ENCODE results near the gene RHBDL3. TPM values are rescaled to one million over a fixed set of nuclear protein-coding genes. Genes with fewer than 3 reads are reported as not detected.

Gene RHBDL3
- total and polyA plus RNA-seq, 10 of the 15 experiments (the other 5 are each of a cell fraction or from before 2014, with no cell fraction given) = 0.04 to 0.24 (median 0.04) TPM; not detected in 5

DNA sequence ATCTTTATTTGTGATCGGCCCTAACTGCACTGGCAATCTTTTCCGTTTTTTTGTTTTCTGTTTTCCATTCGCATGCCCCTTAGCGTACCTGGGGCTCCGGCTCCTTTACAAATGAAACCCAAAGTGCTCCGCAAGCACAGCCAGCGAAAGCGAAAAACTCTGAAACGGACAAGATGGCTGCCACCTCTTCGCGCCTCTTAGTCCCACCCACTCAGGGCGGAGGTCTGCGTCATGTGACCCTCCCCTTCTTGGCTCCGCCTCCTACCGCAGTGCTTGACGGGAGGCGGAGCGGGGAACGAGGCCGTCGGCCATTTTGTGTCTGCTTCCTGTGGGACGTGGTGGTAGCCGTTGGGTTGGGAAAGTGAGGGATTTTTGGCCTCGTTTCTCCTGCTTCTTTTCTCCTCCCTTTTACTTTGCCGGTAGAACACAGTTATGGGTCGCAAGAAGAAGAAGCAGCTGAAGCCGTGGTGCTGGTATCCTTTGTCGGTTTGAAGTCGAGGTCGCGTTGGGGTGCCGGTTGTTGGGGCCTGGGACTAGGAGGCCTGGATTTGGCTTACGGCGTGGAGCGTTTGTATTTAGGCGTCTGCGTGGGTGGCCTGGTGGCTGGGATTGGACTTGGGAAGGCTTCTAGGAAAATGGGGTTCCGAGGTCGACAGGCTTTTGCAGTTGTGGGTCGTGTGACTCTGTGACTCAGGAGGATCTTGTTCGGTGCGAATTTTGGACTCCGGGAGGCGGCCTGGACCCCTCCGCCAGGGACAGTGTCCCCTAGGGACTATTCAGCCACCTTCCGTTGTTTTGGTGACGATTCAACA lies 84.4 kb downstream of the RHBDL3 start, which contains the start of gene ZNF207 (continued):
- TF ChIP-seq HSF1 (IDR thresholded peaks at IDR 0.05; ENCODE audit: low read depth, low read length) (no peak), SMC3 (IDR thresholded peaks at IDR 0.05; ENCODE audit: borderline replicate concordance, low read length) (no peak), BMI1 (IDR thresholded peaks at IDR 0.05; ENCODE audit: borderline replicate concordance) (peak; percentile 50; the same call in 1 of the 2 replicates), CHD1 (IDR thresholded peaks at IDR 0.05; ENCODE audit: low read depth, low read length) (peak; percentile 22), MEF2B (IDR thresholded peaks at IDR 0.05; ENCODE audit: partially characterized antibody, poor library complexity, severe bottlenecking) (peak; percentile 95), GABPA (IDR thresholded peaks at IDR 0.05; ENCODE audit: low read depth) (no peak), IRF4 (IDR thresholded peaks at IDR 0.05; ENCODE audit: low read depth, low read length) (no peak), SUPT20H (IDR thresholded peaks at IDR 0.05; ENCODE audit: borderline replicate concordance, control insufficient read depth, low read depth, low read length) (no peak), RELA (IDR thresholded peaks at IDR 0.05; ENCODE audit: borderline replicate concordance, partially characterized antibody) (peak; percentile 57), EGR1 (IDR thresholded peaks at IDR 0.05; ENCODE audit: borderline replicate concordance in 1 of 2, low read depth in 2 of 2, low read length in 2 of 2) (0 out of 3 replicates have a peak, but pooled peaks of 1 of the 2 experiments have one; percentile 41), KAT2A (conservative IDR thresholded peaks at IDR 0.05; ENCODE audit: control insufficient read depth, low read depth, low read length) (no peak), SMARCA5 (IDR thresholded peaks at IDR 0.05) (no peak), ZNF217 (IDR thresholded peaks at IDR 0.05) (no peak), ZNF384 (IDR thresholded peaks at IDR 0.05; ENCODE audit: borderline replicate concordance, low read depth, low read length) (no peak), ETV6 (conservative IDR thresholded peaks at IDR 0.05 in 1 of 2, IDR thresholded peaks at IDR 0.05 in 1 of 2; ENCODE audit: borderline replicate concordance in 1 of 2, low read depth in 1 of 2) (no peak), MYB (IDR thresholded peaks at IDR 0.05; ENCODE audit: borderline replicate concordance, low read depth, low read length) (0 out of 2 replicates have a peak, but pooled peaks have one; percentile 39), FOXK2 (IDR thresholded peaks at IDR 0.05) (no peak), BCLAF1 (IDR thresholded peaks at IDR 0.05) (no peak), RB1 (IDR thresholded peaks at IDR 0.05; ENCODE audit: borderline replicate concordance) (peak; percentile 70; the same call in 1 of the 2 replicates)
- TF ChIP-seq, protein P1, sequence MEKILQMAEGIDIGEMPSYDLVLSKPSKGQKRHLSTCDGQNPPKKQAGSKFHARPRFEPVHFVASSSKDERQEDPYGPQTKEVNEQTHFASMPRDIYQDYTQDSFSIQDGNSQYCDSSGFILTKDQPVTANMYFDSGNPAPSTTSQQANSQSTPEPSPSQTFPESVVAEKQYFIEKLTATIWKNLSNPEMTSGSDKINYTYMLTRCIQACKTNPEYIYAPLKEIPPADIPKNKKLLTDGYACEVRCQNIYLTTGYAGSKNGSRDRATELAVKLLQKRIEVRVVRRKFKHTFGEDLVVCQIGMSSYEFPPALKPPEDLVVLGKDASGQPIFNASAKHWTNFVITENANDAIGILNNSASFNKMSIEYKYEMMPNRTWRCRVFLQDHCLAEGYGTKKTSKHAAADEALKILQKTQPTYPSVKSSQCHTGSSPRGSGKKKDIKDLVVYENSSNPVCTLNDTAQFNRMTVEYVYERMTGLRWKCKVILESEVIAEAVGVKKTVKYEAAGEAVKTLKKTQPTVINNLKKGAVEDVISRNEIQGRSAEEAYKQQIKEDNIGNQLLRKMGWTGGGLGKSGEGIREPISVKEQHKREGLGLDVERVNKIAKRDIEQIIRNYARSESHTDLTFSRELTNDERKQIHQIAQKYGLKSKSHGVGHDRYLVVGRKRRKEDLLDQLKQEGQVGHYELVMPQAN (conservative IDR thresholded peaks at IDR 0.05) = peak; percentile 34; the same call in 1 of the 2 replicates
- TF ChIP-seq, protein P2, sequence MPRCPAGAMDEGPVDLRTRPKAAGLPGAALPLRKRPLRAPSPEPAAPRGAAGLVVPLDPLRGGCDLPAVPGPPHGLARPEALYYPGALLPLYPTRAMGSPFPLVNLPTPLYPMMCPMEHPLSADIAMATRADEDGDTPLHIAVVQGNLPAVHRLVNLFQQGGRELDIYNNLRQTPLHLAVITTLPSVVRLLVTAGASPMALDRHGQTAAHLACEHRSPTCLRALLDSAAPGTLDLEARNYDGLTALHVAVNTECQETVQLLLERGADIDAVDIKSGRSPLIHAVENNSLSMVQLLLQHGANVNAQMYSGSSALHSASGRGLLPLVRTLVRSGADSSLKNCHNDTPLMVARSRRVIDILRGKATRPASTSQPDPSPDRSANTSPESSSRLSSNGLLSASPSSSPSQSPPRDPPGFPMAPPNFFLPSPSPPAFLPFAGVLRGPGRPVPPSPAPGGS (IDR thresholded peaks at IDR 0.05; ENCODE audit: borderline replicate concordance, insufficient read depth, low read depth, low read length, poor library complexity, severe bottlenecking) = no peak
